NCI-H510A (cell line): ENCODE data around the gene RRP15.

Experiments
- DNase-seq: peaks from one replicate; lab custom pipeline; 2025; lab: John Stamatoyannopoulos, UW

RRP15 gene

DNA sequence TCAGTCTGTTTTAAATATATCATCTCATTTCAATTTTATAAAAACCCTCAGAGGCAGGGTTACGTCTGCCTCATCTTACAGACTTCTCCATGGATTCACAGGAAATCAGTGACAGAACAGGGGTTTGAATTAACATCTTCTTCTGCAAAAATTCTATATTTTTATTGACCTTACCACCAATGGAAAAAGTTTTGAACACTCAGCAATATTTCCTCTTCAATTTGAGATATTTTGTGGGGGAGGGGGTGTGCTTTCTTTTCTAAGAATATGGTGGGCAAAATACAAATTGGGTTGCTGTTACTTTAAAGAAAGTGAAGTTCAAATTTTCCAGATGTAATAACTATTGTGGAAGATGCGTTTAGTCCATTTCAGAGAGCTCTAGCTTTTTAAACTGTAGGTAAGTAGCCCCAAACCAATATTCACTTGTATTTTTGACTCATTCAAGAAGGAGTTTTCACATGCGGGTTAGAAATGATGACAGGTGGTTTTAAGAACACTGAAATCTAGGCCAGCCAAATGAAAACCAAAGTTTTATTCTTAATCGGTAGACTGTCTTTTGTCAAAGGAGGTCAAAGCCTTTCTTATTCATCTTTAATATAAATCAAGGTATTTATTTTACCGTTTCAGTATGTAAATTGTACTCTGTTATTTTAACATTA is 77.5 kb downstream of the RRP15 start:
- no peak for DNase-seq

DNA sequence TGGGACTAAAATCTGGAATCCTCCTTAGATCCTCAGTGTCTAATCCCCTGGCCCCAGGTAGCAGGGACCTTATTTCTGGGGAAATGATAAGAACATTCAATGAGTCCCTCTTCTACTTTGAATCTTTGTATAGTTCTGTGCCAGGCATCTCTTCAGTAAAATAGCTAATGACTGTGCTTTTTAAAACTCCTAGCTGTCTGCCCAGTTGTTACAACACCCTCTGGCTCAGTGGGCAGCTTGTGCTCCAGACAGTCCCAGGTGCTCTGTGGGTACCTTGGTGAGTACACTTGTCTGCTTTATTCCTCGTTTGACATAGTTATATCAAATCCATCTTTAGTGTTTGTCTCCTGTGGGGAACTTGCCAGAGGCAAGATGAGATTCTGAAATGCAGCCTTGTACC is 78.0 kb downstream of the RRP15 start:
- no peak for DNase-seq

GRCh38 chr1:218364028-218364710 is 79.1 kb downstream of the RRP15 start:
- no peak for DNase-seq

DNA sequence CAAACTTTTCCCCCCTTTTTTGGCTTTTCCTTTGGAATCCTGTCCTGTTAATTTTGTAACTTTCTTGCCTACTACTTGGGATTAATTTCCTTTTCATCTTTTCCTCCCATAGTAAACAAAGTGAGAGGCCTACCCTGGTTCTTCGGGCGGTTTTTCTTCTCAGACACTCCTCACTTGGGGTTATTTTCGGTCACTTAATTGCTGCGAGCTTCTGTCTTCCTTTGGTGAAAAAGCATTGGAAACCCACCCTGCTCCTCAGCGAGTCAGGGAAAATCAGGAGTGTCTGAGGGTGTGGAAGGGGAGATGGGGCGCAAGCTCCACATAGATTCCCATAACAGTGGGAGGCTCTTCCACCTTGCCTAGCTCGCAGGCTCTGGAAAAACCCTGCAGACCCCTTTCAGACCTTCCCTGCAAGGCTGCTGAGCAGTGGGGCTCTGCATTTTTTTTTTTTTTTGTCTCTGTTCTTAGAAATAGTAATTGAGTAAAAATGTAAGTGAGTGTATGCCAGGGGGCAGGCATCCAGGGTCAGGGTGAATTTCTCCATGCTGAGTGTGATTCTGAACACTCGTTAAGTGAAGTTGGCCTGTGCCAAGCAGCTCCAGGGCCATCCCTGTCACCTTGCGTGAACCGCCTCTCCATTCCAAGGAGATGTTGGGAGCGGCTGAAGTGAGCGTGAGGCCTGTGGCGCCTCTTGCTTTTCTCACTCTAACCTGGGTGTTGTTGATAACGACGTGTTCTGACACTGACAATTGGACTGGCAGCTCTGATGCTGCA is 80.3 kb downstream of the RRP15 start:
- DNase-seq = no peak

DNA sequence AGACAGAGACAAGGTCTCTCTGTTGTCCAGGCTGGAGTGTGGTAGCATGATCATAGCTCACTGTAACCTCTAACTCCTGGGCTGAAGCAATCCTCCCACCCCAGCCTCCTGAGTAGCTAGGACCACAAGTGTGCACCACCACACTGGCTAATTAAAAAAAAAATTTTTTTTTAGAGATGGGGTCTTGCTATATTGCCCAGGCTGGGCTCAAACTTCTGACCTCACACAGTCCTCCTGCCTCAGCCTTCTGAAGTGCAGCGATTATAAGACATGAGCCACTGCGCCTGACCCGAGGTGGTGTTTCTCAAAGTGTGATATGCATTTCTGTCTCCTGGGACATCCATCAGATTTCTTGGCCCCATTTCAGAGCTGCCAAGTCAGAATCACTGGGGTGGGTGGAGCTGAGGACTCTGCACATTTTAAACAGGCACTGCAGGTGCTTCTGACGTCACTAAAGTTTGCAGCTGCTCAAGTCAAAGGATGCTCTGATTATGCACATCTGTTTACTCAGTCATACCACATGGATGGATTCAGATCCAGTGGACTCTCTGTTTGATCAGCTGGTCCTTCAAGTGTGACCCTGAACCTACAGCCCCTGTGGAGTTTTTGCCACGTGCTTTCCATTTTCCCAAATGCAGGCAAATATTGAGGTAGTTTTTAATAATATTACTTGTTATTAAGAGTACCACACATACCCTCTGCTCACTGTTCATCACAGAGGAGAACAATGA is 81.4 kb downstream of the RRP15 start:
- peak; percentile 93 for DNase-seq

DNA sequence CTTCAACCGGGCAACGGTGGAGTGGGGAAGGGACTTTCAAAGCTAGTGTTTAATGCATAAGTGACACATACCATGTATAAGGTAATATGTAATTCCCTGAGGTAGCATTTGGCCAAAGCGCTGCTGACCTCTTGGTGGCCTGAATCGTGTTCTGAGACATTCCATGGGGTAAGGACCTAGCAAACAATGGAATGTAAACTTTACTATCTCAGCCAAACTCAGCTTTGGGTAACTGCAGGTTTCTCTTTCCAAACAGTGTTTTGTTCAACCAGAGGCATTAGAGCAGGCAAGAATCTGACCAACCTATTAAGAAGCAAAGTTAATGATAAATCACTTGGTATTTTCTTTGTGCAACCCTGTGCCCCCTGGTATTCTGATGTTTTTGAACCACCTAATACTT is 82.0 kb downstream of the RRP15 start:
- no peak for DNase-seq

DNA sequence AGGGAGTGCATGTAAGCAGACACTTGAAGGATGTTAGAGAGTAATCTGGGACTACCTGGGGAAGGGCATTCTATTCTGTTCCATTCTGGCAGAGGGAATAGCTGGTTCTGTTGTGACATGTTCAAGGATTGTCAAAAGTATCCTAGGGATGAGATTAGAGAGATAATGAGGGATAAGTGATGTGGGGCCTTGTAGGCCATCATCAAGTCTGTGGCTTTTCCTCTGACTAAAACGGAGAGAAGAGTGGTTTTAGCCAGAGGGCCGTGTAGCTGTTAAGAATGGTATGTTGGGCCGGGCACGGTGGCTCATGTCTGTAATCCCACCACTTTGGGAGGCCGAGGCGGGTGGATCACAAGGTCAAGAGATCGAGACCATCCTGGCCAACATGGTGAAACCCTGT is 83.6 kb downstream of the RRP15 start:
- no peak for DNase-seq

- DNase-seq = no peak
Measured at GRCh38 chr1:218369688-218370511, 84.8 kb downstream of the RRP15 start.

DNA sequence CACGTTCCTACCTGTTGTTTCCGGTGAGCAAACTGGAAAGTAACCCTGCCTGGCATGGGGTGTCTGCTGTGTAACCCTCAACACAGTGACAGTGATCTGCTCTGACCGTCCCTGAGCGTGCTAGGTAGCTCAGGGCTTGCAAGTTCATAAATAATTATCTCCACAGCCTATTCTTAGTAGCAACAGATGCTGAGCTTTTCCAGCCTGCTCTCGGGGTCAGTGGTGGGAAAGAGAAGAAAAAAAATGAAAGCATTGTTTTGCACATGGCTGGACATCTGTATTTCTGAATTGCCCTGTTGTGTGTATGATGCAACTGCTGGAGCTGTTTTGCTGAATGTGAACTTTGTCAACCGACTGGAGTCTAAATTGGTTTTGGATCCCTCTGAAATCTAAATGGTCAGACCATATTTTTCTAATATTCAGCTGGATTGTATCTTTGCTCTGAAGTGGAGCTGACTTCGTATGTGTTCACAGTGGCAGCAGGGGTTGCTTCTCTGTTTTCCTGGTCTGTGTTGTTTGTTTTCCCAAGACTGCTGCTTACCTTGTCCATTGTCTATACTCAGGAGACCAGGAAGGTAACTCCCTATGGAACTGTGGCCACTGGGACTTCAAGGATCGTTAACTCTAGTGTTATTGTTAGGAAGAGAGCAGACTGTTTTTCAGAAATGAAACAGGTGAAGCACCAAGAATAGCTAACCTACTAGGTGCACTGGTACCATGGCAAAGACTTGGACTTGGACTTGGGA is 87.0 kb downstream of the RRP15 start:
- no peak for DNase-seq

- no peak for DNase-seq
Measured at GRCh38 chr1:218374401-218375353, 89.6 kb downstream of the RRP15 start.

DNA sequence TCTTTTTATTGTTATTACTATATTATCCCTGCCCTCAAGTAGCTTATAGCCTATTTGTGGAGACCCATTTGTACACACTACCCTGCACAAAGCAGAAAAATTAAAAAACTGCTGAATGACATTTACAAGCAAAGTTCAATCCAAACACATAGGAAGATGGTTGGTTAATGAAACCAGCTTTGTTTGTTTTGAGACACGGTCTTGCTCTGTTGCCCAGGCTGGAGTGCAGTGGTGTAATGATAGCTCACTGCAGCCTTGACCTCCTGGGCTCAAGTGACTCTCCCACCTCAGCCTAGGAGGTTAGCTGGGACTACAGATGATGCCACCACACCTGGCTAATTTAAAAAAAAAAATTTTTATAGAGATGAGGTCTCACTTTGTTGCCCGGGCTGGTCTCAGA is 91.6 kb downstream of the RRP15 start:
- DNase-seq = no peak

DNA sequence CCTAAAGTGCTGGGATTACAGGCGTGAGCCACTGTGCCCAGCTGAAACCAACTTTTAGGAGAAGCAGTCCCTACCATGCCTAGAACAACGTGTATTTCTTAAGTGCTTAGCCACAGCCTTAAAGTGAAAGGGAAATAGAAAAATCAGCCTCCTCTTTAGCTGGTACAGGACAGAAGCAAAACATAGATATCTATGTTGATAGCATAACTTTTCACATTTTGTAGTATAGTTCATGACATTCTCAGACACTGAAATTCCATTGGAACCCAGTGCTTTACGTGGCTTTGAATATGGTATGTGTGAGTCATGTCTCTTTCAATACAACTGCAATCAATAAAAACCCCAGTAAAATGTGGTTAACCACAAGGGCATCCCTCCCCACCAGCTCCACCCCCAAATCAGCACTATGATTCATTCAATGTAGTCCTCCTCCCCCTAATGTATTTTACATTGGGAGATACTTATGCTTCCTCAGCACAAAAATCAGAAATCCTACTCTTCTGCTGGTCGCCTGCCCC is 92.1 kb downstream of the RRP15 start:
- no peak for DNase-seq

GRCh38 chr1:218380125-218380977 is 95.3 kb downstream of the RRP15 start:
- no peak for DNase-seq

GRCh38 chr1:218382261-218382660 is 97.2 kb downstream of the RRP15 start:
- DNase-seq = no peak

GRCh38 chr1:218383051-218383450 is 98.0 kb downstream of the RRP15 start:
- DNase-seq = no peak

- DNase-seq = no peak
Measured at GRCh38 chr1:218383681-218384080, 98.6 kb downstream of the RRP15 start.

GRCh38 chr1:218384581-218384993 is 99.5 kb downstream of the RRP15 start:
- peak; percentile 63 for DNase-seq
